GM19099 (cell line): Measurements from ENCODE around the gene MSL1.

ENCODE experiments used
- POLR2A ChIP-seq: IDR thresholded peaks from 3 replicates; pipeline ENCODE4 v1.6.1; 2011; ENCODE audit warnings: low read depth; ENCODE audit not compliant: insufficient read length; ENCODE audit errors: extremely low read depth

The MSL1 gene

GRCh38 chr17:40107522-40108174 lies 14.1 kb upstream of the MSL1 start:
- peak; percentile 4 for TF ChIP-seq POLR2A

GRCh38 chr17:40108970-40109824 lies 12.6 kb upstream of the MSL1 start:
- no peak for TF ChIP-seq POLR2A

- TF ChIP-seq POLR2A: no peak
Measured at GRCh38 chr17:40110026-40110845, 11.5 kb upstream of the MSL1 start.

GRCh38 chr17:40111221-40112128 lies 10.3 kb upstream of the MSL1 start:
- TF ChIP-seq POLR2A: peak; percentile 31

GRCh38 chr17:40112191-40112711 lies 9.5 kb upstream of the MSL1 start:
- TF ChIP-seq POLR2A: no peak

GRCh38 chr17:40112718-40113109 lies 9.1 kb upstream of the MSL1 start:
- no peak for TF ChIP-seq POLR2A

- TF ChIP-seq POLR2A: no peak
Measured at GRCh38 chr17:40113110-40113906, 8.5 kb upstream of the MSL1 start.

GRCh38 chr17:40113907-40114245 lies 7.9 kb upstream of the MSL1 start:
- no peak for TF ChIP-seq POLR2A

- TF ChIP-seq POLR2A: no peak
Measured at GRCh38 chr17:40115101-40115436, 6.7 kb upstream of the MSL1 start.

- TF ChIP-seq POLR2A: no peak
Measured at GRCh38 chr17:40122136-40122998, 596 bp downstream of the MSL1 start.

GRCh38 chr17:40122999-40123810 lies 1.4 kb downstream of the MSL1 start:
- no peak for TF ChIP-seq POLR2A

- TF ChIP-seq POLR2A: no peak
Measured at GRCh38 chr17:40123811-40124114, 2.0 kb downstream of the MSL1 start.
